ENCODE measurements around the gene TOP2A.

DNA sequence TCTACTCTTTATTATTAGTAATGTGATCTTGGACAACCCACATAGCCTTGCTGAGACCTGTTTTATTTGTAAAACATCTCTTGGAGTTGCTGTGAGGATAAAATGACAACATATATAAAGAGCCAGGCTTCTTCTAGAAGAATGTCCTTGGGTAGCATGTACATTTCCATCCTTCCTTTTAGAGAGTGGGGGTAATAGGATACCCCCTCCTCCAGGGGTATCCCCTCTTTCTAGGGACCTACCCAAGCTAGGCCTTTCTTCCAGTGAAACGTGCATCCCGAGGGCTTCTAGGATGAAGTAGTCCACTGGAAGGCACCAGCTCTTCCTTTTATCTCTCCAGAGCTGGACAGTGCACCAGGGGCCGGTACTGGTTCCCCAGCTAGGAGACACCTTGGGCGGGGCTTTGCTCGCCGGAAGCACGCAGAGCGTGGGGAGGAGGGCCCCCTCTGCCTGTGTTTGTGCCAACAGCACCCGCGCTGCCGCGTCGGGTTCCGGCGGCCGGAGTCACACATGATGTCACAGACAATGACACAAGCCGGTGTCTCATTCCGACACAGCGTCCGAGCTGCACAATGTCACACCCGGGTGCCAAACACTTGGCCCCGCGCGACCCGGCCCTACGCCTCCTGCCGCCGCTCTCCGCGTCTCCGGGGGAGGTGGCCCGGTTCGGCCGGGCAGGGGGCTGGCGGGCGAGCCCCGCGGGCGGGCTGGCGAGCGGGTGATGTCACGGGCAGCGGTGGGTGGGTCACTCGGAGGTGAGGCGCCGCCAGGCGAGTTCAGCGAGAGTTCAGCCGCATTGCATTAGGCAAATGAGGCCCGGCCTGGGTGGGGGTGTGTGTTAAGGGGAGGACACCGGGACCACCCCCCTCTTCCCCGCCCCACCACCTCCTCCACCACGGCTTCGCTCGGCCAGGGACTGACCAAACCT lies 76.6 kb downstream of the TOP2A start:
- TF ChIP-seq, protein P1, sequence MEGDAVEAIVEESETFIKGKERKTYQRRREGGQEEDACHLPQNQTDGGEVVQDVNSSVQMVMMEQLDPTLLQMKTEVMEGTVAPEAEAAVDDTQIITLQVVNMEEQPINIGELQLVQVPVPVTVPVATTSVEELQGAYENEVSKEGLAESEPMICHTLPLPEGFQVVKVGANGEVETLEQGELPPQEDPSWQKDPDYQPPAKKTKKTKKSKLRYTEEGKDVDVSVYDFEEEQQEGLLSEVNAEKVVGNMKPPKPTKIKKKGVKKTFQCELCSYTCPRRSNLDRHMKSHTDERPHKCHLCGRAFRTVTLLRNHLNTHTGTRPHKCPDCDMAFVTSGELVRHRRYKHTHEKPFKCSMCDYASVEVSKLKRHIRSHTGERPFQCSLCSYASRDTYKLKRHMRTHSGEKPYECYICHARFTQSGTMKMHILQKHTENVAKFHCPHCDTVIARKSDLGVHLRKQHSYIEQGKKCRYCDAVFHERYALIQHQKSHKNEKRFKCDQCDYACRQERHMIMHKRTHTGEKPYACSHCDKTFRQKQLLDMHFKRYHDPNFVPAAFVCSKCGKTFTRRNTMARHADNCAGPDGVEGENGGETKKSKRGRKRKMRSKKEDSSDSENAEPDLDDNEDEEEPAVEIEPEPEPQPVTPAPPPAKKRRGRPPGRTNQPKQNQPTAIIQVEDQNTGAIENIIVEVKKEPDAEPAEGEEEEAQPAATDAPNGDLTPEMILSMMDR (conservative IDR thresholded peaks at IDR 0.05 in 1 of 2, IDR thresholded peaks at IDR 0.05 in 1 of 2; ENCODE audit: low read depth in 1 of 2, low read length in 2 of 2), result no peak
- TF ChIP-seq EZH2 (IDR thresholded peaks at IDR 0.05; ENCODE audit: low read length, missing control alignments), result no peak
